Ovary (tissue), 9 donors: ENCODE data around the gene FGR. TPM values are rescaled to one million over a fixed set of nuclear protein-coding genes. Genes with fewer than 3 reads are reported as not detected.

ENCODE experiments used
- DNase-seq, 5 donors: peaks; one replicate each; pipeline ENCODE4 v3.0.0-alpha.2; 2019 to 2020
- H3K27ac ChIP-seq, 2 donors: fragments of 200-600 bp; one replicate each; pipeline versions ENCODE4 v1.5.1 to v1.8.0; 2019 to 2022
- H3K27me3 ChIP-seq: fragments of 200-600 bp; one replicate; pipeline ENCODE4 v1.8.0; 2022
- H3K36me3 ChIP-seq: fragments of 200-600 bp; sonication (generic); one replicate; pipeline ENCODE4 v1.5.1; 2019
- H3K4me1 ChIP-seq: one replicate; pipeline ENCODE4 v1.8.1; 2013; ENCODE audit warnings: mild to moderate bottlenecking, moderate library complexity; ENCODE audit not compliant: insufficient read depth
- H3K4me3 ChIP-seq: fragments of 200-600 bp; sonication (generic); one replicate; pipeline ENCODE4 v1.5.1; 2017
- H3K9me3 ChIP-seq, 2 donors: fragments of 200-600 bp in 1 of 2; sonication (generic) in 1 of 2; one replicate each; pipeline versions ENCODE4 v1.5.1 to v1.8.1; 2013 to 2019; ENCODE audit warnings: mild to moderate bottlenecking in 1 of 2, moderate library complexity in 1 of 2
- EP300 ChIP-seq: sonication (generic); formaldehyde crosslinking; IDR thresholded peaks from one replicate; pipeline ENCODE4 v1.6.1; 2017; ENCODE audit warnings: antibody characterized with exemption
- POLR2A ChIP-seq: fragments of 450-650 bp; IDR thresholded peaks from one replicate; pipeline ENCODE4 v1.6.1; 2017; ENCODE audit warnings: antibody characterized with exemption, mild to moderate bottlenecking, moderate library complexity
- WGBS, 3 donors: extraction: QIAGEN DNeasy Blood & Tissue Kit in 1 of 3; methylation state at CpG; one replicate each; pipeline versions ENCODE4 v1.1.5 to v1.1.7; 2013 to 2017; 5-methylcytosine and 5-hydroxymethylcytosine counted together
- intact Hi-C, 4 donors: fragments of 100-400 bp; cut with DNase I; formaldehyde crosslinking; loops; one replicate each; pipeline versions ENCODE4 v1.11.0 to v1.15.1; 2022 to 2023
- polyA plus RNA-seq, 2 donors: library from polyadenylated mRNA; stranded (reverse); fragments of 200-250 nt in 1 of 2; fragments of 350-450 nt in 1 of 2; fragmentation: Illumina TruSeq in 1 of 2; extraction: RNeasy Lipid Tissue Mini Kit (QIAGEN cat#74804) in 1 of 2; gene quantifications; one replicate each; pipeline ENCODE4 v1.2.3, GENCODE V29; 2013 to 2014
- total RNA-seq, 7 donors: library from RNA; depleted of rRNA in 2 of 7; stranded (reverse); fragments of >200 nt in 2 of 7; fragmentation: NEBNext Ultra II Directional in 3 of 7; extraction: Animal tissue kit (Norgen Biotek cat#: 25700) in 3 of 7; gene quantifications; one replicate each; pipeline versions ENCODE4 v1.1.0 to v1.2.4, GENCODE V29; 2016 to 2023
- TF ChIP-seq, protein P1 (sequence below), 3 donors: fragments of 450-650 bp in 2 of 3; fragments of 200-600 bp in 1 of 3; IDR thresholded peaks; one replicate each; pipeline versions ENCODE4 v1.5.1 to v1.8.0; 2016 to 2022; ENCODE audit warnings: antibody characterized with exemption in 3 of 3, mild to moderate bottlenecking in 1 of 3
- donor health status: DM: no; HTN: no; CAD: no; lungs with moderate emphysema.
- donor health status: DM: no; HTN: no; CAD: no.
- donor health status: Bipolar disorder and iron deficiency.
- donor health status: DM: yes; HTN: yes; CAD: no.
- donor health status: DM: no; HTN: no; CAD: no.
- donor health status: DM: yes; HTN: yes; CAD: no.

Gene FGR
- total and polyA plus RNA-seq, 9 donors, result 1.1 to 14.1 (median 4.2) TPM

DNA sequence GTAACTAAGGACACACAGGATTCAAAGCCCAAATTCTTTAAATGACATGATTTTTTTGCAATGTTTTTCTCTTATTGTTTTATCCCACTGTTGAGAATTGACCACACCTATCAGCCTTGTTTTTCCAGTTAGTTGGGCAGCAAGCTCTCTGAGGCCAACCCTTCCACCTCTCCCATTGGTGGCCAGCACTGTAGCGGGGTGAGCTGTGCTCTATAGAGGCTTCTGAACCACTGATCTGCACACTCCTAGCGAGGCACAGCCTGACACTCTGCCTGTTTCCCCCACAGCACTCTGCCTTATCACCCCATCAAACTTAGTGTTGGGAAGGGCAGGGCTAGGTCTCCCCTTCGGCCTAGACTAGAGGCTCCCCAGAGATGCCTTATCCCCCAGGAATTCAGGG lies 50.5 kb downstream of the FGR start:
- no peak for TF ChIP-seq POLR2A
- TF ChIP-seq, protein P1, sequence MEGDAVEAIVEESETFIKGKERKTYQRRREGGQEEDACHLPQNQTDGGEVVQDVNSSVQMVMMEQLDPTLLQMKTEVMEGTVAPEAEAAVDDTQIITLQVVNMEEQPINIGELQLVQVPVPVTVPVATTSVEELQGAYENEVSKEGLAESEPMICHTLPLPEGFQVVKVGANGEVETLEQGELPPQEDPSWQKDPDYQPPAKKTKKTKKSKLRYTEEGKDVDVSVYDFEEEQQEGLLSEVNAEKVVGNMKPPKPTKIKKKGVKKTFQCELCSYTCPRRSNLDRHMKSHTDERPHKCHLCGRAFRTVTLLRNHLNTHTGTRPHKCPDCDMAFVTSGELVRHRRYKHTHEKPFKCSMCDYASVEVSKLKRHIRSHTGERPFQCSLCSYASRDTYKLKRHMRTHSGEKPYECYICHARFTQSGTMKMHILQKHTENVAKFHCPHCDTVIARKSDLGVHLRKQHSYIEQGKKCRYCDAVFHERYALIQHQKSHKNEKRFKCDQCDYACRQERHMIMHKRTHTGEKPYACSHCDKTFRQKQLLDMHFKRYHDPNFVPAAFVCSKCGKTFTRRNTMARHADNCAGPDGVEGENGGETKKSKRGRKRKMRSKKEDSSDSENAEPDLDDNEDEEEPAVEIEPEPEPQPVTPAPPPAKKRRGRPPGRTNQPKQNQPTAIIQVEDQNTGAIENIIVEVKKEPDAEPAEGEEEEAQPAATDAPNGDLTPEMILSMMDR (IDR thresholded peaks at IDR 0.05), result no peak
- no peak for TF ChIP-seq EP300
- no peaks in the 10 kb centered on the region for H3K9me3 ChIP-seq
- no peaks in the 10 kb centered on the region for H3K36me3 ChIP-seq
- WGBS, 3 donors, result 91 to 94% (median 93%) methylated on average over 3 of the region's 3 CpGs
- H3K4me3 ChIP-seq, result no peak overlapping the region
- H3K4me1 ChIP-seq, result peaks cover 28% of the 10 kb centered on the region
- intact Hi-C loops, result no loop called here
- no peak for DNase-seq
- no peak overlapping the region for H3K27ac ChIP-seq
- H3K27me3 ChIP-seq, result no peaks in the 10 kb centered on the region

DNA sequence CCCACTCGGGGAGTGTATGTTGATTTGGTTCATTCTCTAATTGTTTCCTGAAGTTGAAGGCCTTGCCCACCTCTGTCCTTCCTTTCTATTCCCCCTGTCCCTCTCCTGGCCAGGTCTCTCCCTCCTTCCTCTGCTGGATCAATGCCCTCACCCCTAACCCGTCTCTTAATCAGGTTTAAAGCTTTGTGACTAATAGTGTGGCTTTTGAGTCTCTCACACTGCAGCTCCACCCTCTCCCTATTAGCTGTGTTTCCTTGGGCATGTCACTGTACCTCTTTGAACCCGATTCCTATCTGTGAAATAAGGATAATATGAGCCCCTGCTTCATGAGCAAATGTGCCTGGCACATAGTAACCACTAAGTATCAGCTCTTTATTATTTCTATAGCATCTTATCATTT lies 51.5 kb downstream of the FGR start:
- Histone ChIP-seq H3K36me3 (no peaks in the 10 kb centered on the region), H3K27me3 (no peaks in the 10 kb centered on the region), H3K9me3 (no peaks in the 10 kb centered on the region), H3K4me3 (no peak overlapping the region), H3K27ac (peak overlapping the region in 1 of 2 donors; percentile 71), H3K4me1 (peaks cover 18% of the 10 kb centered on the region)
- TF ChIP-seq EP300 (no peak), POLR2A (no peak)
- TF ChIP-seq, protein P1 (IDR thresholded peaks at IDR 0.05), result no peak
- WGBS, 3 donors, result 56 to 66% (median 61%) methylated on average over 3 of the region's 3 CpGs
- intact Hi-C loops, result no loop called here
- no peak for DNase-seq

DNA sequence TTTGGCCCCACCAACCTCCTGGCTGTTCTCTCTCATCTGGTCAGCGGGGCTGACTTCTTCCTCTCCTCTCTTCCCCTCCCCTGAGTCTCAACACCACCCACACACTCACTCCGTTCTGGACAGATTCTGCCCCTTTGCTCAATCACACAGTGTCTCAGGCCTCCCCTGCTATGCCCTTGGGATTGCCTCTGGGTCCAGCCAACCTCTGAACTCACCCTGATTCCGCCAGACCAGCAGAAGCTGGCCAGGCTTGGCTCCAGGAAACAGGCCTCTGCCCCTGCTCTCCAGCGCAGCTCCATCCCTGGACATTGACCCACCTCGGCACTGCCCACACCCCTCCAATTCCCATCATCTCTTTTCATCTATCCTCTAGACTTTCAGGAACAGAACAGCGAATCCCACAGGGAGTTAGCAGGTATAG lies 53.2 kb downstream of the FGR start:
- peak in 3 of 5 donors; percentile 64 to 69 (median 65) for DNase-seq
- no peaks in the 10 kb centered on the region for H3K27me3 ChIP-seq
- peak overlapping the region; percentile 11 to 71 for H3K27ac ChIP-seq
- no peaks in the 10 kb centered on the region for H3K9me3 ChIP-seq
- no peak overlapping the region for H3K4me3 ChIP-seq
- no peaks in the 10 kb centered on the region for H3K36me3 ChIP-seq
- TF ChIP-seq, protein P1 (IDR thresholded peaks at IDR 0.05), result no peak
- TF ChIP-seq EP300 (no peak), POLR2A (no peak)
- intact Hi-C loops, result no loop called here
- peaks cover 20% of the 10 kb centered on the region for H3K4me1 ChIP-seq
- WGBS, 3 donors, result 29 to 41% (median 35%) methylated on average over 6 of the region's 6 CpGs

DNA sequence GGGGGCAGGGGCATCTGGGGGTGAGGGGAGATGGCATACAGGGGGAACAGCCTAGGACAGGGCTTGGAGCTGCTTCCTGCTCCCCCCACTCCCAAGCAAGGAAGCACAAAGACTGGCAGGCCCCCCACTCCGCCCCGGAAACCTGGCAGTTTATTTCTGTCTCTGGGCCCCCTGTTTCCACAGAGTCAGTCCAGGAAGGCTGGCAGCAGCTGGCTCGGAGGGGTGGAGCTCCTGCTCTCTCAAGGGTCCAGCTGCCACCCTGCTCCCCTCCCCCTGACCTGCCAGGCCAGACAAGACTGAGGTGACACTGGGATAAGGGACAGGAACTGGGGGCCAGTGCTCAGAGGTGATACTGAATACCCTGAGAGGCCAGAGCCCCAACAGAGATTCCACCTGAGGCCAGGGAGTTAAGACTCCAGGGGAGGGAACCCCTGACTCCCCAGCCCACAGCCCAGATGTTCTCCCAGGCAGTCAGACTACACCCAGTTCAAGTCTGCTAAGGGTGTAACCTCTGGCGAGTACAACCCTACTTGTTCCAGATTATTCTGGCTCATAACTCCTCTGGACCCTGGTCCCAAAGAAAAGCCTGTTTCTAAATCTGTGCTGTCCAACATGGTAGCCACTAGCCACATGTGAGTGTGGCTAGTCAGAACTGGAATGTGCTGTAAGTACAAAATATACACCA lies 57.3 kb downstream of the FGR start:
- Histone ChIP-seq H3K9me3 (no peaks in the 10 kb centered on the region), H3K4me1 (peaks cover 45% of the 10 kb centered on the region)
- intact Hi-C loops, result loop anchor here in 1 of 4 donors (10.0 kb wide), 1 partner anchor 53 kb away; no protein-coding TSS in a partner anchor

More for the DNA sequence above, 57.3 kb downstream of the FGR start:
- H3K36me3 ChIP-seq, result no peaks in the 10 kb centered on the region
- TF ChIP-seq EP300 (no peak), POLR2A (no peak)
- TF ChIP-seq, protein P1 (IDR thresholded peaks at IDR 0.05), result no peak
- H3K4me3 ChIP-seq, result no peak overlapping the region
- no peaks in the 10 kb centered on the region for H3K27me3 ChIP-seq
- peak in 1 of 5 donors; percentile 44 for DNase-seq
- 54 to 60% (median 58%) methylated on average over 4 of the region's 4 CpGs for WGBS, 3 donors
- peak overlapping the region; percentile 67 to 89 for H3K27ac ChIP-seq
